HepG2 (cell line): ENCODE data around the gene BICRAL. TPM values are rescaled to one million over a fixed set of nuclear protein-coding genes. Genes with fewer than 3 reads are reported as not detected.

Experiments used
- CCDC6 ChIP-seq: sonication (generic); formaldehyde crosslinking; IDR thresholded peaks from 2 replicates; pipeline ENCODE4 v1.8.1; 2022; ENCODE audit warnings: mild to moderate bottlenecking, missing genetic modification reagents, moderate library complexity
- ELF4 ChIP-seq: sonication (generic); formaldehyde crosslinking; IDR thresholded peaks from 2 replicates; pipeline ENCODE4 v1.5.0; 2020; ENCODE audit warnings: missing genetic modification reagents, mild to moderate bottlenecking, moderate library complexity, borderline replicate concordance
- ESRRA ChIP-seq: sonication (generic); formaldehyde crosslinking; IDR thresholded peaks from 2 replicates; pipeline ENCODE4 v1.5.1; 2020; ENCODE audit warnings: mild to moderate bottlenecking, low read depth, missing genetic modification reagents
- HOXA3 ChIP-seq: sonication (generic); formaldehyde crosslinking; IDR thresholded peaks from 2 replicates; pipeline ENCODE4 v1.5.0; 2020; ENCODE audit warnings: missing genetic modification reagents
- KDM5A ChIP-seq: fragments of 200-600 bp; sonication (generic); IDR thresholded peaks from 2 replicates; pipeline ENCODE4 v1.7.0; 2018; ENCODE audit warnings: antibody characterized with exemption, mild to moderate bottlenecking, low read length, borderline replicate concordance
- MAFG ChIP-seq: sonication (generic); formaldehyde crosslinking; IDR thresholded peaks from 2 replicates; pipeline ENCODE4 v1.5.1; 2020; ENCODE audit warnings: mild to moderate bottlenecking, missing genetic modification reagents
- MATR3 ChIP-seq: sonication (generic); formaldehyde crosslinking; IDR thresholded peaks from 2 replicates; pipeline ENCODE4 v1.4.0; 2020; ENCODE audit warnings: missing genetic modification reagents
- MTF1 ChIP-seq: sonication (generic); formaldehyde crosslinking; IDR thresholded peaks from 2 replicates; pipeline ENCODE4 v1.5.0; 2020; ENCODE audit warnings: missing genetic modification reagents
- PHB2 ChIP-seq: fragments of 450-650 bp; IDR thresholded peaks from 2 replicates; pipeline ENCODE4 v1.6.1; 2018; ENCODE audit not compliant: partially characterized antibody
- TMF1 ChIP-seq: sonication (generic); formaldehyde crosslinking; IDR thresholded peaks from 2 replicates; pipeline ENCODE4 v1.8.1; 2022; ENCODE audit warnings: low read depth, missing genetic modification reagents
- WIZ ChIP-seq: sonication (generic); formaldehyde crosslinking; IDR thresholded peaks from 2 replicates; pipeline ENCODE4 v1.5.1; 2020; ENCODE audit warnings: mild to moderate bottlenecking, missing genetic modification reagents
- ZKSCAN5 ChIP-seq: sonication (generic); formaldehyde crosslinking; IDR thresholded peaks from 2 replicates; pipeline ENCODE4 v1.5.1; 2020; ENCODE audit warnings: mild to moderate bottlenecking, missing genetic modification reagents
- ZNF235 ChIP-seq: sonication (generic); formaldehyde crosslinking; IDR thresholded peaks from 2 replicates; pipeline ENCODE4 v1.8.1; 2023; ENCODE audit warnings: mild to moderate bottlenecking, missing genetic modification reagents, borderline replicate concordance
- ZNF251 ChIP-seq: sonication (generic); formaldehyde crosslinking; IDR thresholded peaks from 2 replicates; pipeline ENCODE4 v1.9.0; 2021; ENCODE audit warnings: mild to moderate bottlenecking, missing genetic modification reagents
- ZNF337 ChIP-seq: sonication (generic); formaldehyde crosslinking; IDR thresholded peaks from 2 replicates; pipeline ENCODE4 v1.5.1; 2020; ENCODE audit warnings: missing genetic modification reagents, low read depth, mild to moderate bottlenecking, borderline replicate concordance
- ZNF589 ChIP-seq: sonication (generic); formaldehyde crosslinking; conservative IDR thresholded peaks from 2 replicates; pipeline ENCODE4 v1.8.0; 2022; ENCODE audit warnings: mild to moderate bottlenecking, moderate library complexity, missing genetic modification reagents
- polyA plus RNA-seq, 8 experiments: library from polyadenylated mRNA; depleted of rRNA in 3 of 8; stranded (reverse) in 7 of 8; unstranded in 1 of 8; fragments of >200 nt; fragmentation: Illumina TruSeq in 4 of 8; extraction: Trizol in 4 of 8; gene quantifications; 2 replicates each; pipeline versions ENCODE4 v1.2.1 to v1.2.3, GENCODE V29; 2011 to 2016; ENCODE audit warnings: low read depth in 4 of 8, missing spikeins in 1 of 8, mixed read lengths in 1 of 8; ENCODE audit not compliant: insufficient read depth in 1 of 8
- total RNA-seq, 5 experiments: library from RNA; depleted of rRNA; stranded (reverse); fragments of >200 nt; fragmentation: Illumina TruSeq; extraction: Trizol; gene quantifications; 2 replicates each; pipeline ENCODE4 v1.2.3, GENCODE V29; 2016; ENCODE audit warnings: low read depth in 1 of 5
- TF ChIP-seq, protein P1 (sequence below): sonication (generic); formaldehyde crosslinking; IDR thresholded peaks from 2 replicates; pipeline ENCODE4 v1.9.0; 2021; ENCODE audit warnings: missing genetic modification reagents, mild to moderate bottlenecking, borderline replicate concordance
- TF ChIP-seq, protein P2 (sequence below), 2 experiments: fragments of 450-650 bp in 1 of 2; sonication (generic) in 1 of 2; formaldehyde crosslinking in 1 of 2; IDR thresholded peaks; 2 replicates each; pipeline versions ENCODE4 v1.6.1 to v1.8.0; 2016 to 2022; ENCODE audit warnings: antibody characterized with exemption in 1 of 2, mild to moderate bottlenecking in 1 of 2, missing genetic modification reagents in 1 of 2

BICRAL gene
- total and polyA plus RNA-seq, 2 of the 13 experiments (the other 11 are each of a cell fraction or from before 2014, with no cell fraction given), result 5.0 to 13.5 TPM

DNA sequence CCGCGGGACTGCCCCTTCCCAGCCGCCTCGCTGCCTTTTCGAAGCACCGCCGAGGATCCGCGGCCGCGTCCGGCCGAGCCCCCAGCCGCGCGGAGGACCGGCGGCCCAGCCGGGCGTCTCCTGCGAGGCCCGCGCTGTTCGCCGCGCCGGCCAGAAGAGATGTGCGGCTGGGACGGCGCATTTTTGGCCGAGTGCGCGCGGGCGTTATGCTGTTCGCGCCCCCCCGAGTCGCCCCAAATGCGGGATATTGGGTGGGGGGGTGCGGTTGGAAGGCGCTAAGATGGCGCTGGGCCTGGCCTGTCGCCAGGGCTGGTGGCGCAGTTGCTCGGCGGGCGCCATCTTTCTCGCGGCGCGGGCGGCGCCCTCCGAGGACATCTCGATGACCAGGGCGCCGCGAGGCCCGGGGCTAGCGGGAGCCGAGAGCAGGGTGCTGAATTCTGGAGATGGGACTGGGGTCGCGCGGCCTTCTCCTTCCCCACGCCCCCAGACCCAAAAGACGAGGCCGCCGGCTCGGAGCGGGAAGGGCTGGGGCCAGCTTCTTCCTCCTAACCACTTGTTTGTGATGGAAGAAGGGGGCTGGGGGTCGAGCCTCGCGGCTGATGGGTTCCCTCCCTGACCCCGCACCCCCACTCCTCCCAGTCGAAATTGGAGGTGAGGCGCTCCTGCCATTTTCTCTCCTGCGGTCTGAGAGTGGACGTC, 1.5 kb downstream of the BICRAL start (continued):
- TF ChIP-seq, protein P1, sequence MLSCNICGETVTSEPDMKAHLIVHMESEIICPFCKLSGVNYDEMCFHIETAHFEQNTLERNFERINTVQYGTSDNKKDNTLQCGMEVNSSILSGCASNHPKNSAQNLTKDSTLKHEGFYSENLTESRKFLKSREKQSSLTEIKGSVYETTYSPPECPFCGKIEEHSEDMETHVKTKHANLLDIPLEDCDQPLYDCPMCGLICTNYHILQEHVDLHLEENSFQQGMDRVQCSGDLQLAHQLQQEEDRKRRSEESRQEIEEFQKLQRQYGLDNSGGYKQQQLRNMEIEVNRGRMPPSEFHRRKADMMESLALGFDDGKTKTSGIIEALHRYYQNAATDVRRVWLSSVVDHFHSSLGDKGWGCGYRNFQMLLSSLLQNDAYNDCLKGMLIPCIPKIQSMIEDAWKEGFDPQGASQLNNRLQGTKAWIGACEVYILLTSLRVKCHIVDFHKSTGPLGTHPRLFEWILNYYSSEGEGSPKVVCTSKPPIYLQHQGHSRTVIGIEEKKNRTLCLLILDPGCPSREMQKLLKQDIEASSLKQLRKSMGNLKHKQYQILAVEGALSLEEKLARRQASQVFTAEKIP (CRISPR knock-in tag), result no peak
- TF ChIP-seq HOXA3 (CRISPR knock-in tag) (peak; percentile 98), CCDC6 (peak; percentile 66; the same call in 1 of the 2 replicates), ZNF251 (CRISPR knock-in tag) (no peak), TMF1 (CRISPR knock-in tag) (peak; percentile 94), MATR3 (no peak), MAFG (CRISPR knock-in tag) (no peak), ZNF235 (CRISPR knock-in tag) (peak; percentile 95), ZNF337 (CRISPR knock-in tag) (no peak; the same call in 1 of the 2 replicates), WIZ (CRISPR knock-in tag) (no peak), PHB2 (no peak), ELF4 (CRISPR knock-in tag) (no peak), ESRRA (CRISPR knock-in tag) (no peak), MTF1 (CRISPR knock-in tag) (0 out of 2 replicates have a peak, but pooled peaks have one; percentile 45), ZKSCAN5 (peak; percentile 53; the same call in 1 of the 2 replicates), ZNF589 (no peak), KDM5A (no peak)
- TF ChIP-seq, protein P2, sequence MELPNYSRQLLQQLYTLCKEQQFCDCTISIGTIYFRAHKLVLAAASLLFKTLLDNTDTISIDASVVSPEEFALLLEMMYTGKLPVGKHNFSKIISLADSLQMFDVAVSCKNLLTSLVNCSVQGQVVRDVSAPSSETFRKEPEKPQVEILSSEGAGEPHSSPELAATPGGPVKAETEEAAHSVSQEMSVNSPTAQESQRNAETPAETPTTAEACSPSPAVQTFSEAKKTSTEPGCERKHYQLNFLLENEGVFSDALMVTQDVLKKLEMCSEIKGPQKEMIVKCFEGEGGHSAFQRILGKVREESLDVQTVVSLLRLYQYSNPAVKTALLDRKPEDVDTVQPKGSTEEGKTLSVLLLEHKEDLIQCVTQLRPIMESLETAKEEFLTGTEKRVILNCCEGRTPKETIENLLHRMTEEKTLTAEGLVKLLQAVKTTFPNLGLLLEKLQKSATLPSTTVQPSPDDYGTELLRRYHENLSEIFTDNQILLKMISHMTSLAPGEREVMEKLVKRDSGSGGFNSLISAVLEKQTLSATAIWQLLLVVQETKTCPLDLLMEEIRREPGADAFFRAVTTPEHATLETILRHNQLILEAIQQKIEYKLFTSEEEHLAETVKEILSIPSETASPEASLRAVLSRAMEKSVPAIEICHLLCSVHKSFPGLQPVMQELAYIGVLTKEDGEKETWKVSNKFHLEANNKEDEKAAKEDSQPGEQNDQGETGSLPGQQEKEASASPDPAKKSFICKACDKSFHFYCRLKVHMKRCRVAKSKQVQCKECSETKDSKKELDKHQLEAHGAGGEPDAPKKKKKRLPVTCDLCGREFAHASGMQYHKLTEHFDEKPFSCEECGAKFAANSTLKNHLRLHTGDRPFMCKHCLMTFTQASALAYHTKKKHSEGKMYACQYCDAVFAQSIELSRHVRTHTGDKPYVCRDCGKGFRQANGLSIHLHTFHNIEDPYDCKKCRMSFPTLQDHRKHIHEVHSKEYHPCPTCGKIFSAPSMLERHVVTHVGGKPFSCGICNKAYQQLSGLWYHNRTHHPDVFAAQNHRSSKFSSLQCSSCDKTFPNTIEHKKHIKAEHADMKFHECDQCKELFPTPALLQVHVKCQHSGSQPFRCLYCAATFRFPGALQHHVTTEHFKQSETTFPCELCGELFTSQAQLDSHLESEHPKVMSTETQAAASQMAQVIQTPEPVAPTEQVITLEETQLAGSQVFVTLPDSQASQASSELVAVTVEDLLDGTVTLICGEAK (IDR thresholded peaks at IDR 0.05), result no peak
- TF ChIP-seq, protein P2 (CRISPR knock-in tag; IDR thresholded peaks at IDR 0.05), result peak; percentile 85; the same call in 1 of the 2 replicates
